Hepatocyte (in vitro differentiated cells): ENCODE measurements around the gene RASSF8. TPM values are rescaled to one million over a fixed set of nuclear protein-coding genes. Genes with fewer than 3 reads are reported as not detected.

ENCODE experiments used
- DNase-seq: peaks from one replicate; pipeline ENCODE4 v3.0.0-alpha.2; 2016; ENCODE audit warnings: low spot score
- H2AFZ ChIP-seq: fragments of 200-600 bp; sonication (generic); 2 replicates; pipeline ENCODE4 v1.6.0; 2016; ENCODE audit warnings: antibody characterized with exemption, mild to moderate bottlenecking
- H3K27ac ChIP-seq: fragments of 200-600 bp; sonication (generic); 2 replicates; pipeline ENCODE4 v1.5.1; 2016; ENCODE audit warnings: mild to moderate bottlenecking
- H3K27me3 ChIP-seq: fragments of 200-600 bp; sonication (generic); 2 replicates; pipeline ENCODE4 v1.6.1; 2016
- H3K36me3 ChIP-seq: fragments of 200-600 bp; sonication (generic); replicated peaks from 2 replicates; pipeline ENCODE4 v1.5.1; 2016; ENCODE audit warnings: low read depth; ENCODE audit not compliant: insufficient read depth
- H3K4me1 ChIP-seq: fragments of 200-600 bp; sonication (generic); 2 replicates; pipeline ENCODE4 v1.5.1; 2016; ENCODE audit warnings: mild to moderate bottlenecking, moderate library complexity; ENCODE audit not compliant: insufficient read depth
- H3K4me2 ChIP-seq: fragments of 200-600 bp; sonication (generic); 2 replicates; pipeline ENCODE4 v1.6.0; 2016
- H3K4me3 ChIP-seq: fragments of 200-600 bp; sonication (generic); 2 replicates; pipeline ENCODE4 v1.5.1; 2016; ENCODE audit warnings: mild to moderate bottlenecking
- H3K79me2 ChIP-seq: fragments of 200-600 bp; sonication (generic); 2 replicates; pipeline ENCODE4 v1.6.0; 2017; ENCODE audit warnings: mild to moderate bottlenecking
- H3K9me2 ChIP-seq: fragments of 200-600 bp; sonication (generic); replicated peaks from 2 replicates; pipeline ENCODE4 v1.6.0; 2017; ENCODE audit warnings: mild to moderate bottlenecking; ENCODE audit not compliant: insufficient read depth
- H3K9me3 ChIP-seq: fragments of 200-600 bp; sonication (generic); 2 replicates; pipeline ENCODE4 v1.5.1; 2016; ENCODE audit warnings: low read depth, mild to moderate bottlenecking
- H4K20me1 ChIP-seq: fragments of 200-600 bp; sonication (generic); 2 replicates; pipeline ENCODE4 v1.6.0; 2016; ENCODE audit warnings: mild to moderate bottlenecking; ENCODE audit not compliant: insufficient read depth, poor library complexity, severe bottlenecking
- CTCF ChIP-seq: fragments of 200-600 bp; sonication (generic); IDR thresholded peaks from 2 replicates; pipeline ENCODE4 v1.5.1; 2016; ENCODE audit warnings: antibody characterized with exemption, mild to moderate bottlenecking; ENCODE audit not compliant: poor library complexity
- EZH2 ChIP-seq: fragments of 200-600 bp; sonication (generic); IDR thresholded peaks from 2 replicates; pipeline ENCODE4 v1.6.1; 2016; ENCODE audit warnings: antibody characterized with exemption, mild to moderate bottlenecking, borderline replicate concordance
- EZH2phosphoT487 ChIP-seq: fragments of 200-600 bp; sonication (generic); IDR thresholded peaks from one replicate; pipeline ENCODE4 v1.6.1; 2018; ENCODE audit warnings: antibody characterized with exemption, mild to moderate bottlenecking, low read depth, moderate library complexity; ENCODE audit not compliant: unreplicated experiment, severe bottlenecking
- WGBS: methylation state at CpG from one replicate; pipeline ENCODE4 v1.1.6; 2016; ENCODE audit warnings: low lambda C conversion rate; ENCODE audit errors: missing lambda C conversion rate; 5-methylcytosine and 5-hydroxymethylcytosine counted together
- polyA plus RNA-seq: library from polyadenylated mRNA; unstranded; fragments of >200 nt; fragmentation: Nextera tagmentation; extraction: Ambion mirVana; gene quantifications from 2 replicates; pipeline ENCODE4 v1.2.1, GENCODE V29; 2016
- total RNA-seq: library from RNA; depleted of rRNA; stranded (reverse); fragments of >200 nt; gene quantifications from 2 replicates; pipeline ENCODE4 v1.2.3, GENCODE V29; 2014

RASSF8 gene
- total and polyA plus RNA-seq, 2 experiments from 2014 or later: 24.6 to 46.2 TPM

- H3K27ac ChIP-seq: no peak overlapping the region
Measured at GRCh38 chr12:25975179-25975578, 16.7 kb downstream of the RASSF8 start.

GRCh38 chr12:25975682-25976081 lies 17.2 kb downstream of the RASSF8 start:
- 100% methylated on average over 2 of the region's 2 CpGs for WGBS
- Histone ChIP-seq H3K79me2 (peaks cover 100% of the 10 kb centered on the region), H3K4me2 (no peak overlapping the region), H3K4me3 (no peak overlapping the region), H3K27ac (no peak overlapping the region), H3K36me3 (no peaks in the 10 kb centered on the region), H2AFZ (no peak overlapping the region), H3K9me2 (no peaks in the 10 kb centered on the region), H3K9me3 (no peaks in the 10 kb centered on the region), H3K4me1 (peaks cover 12% of the 10 kb centered on the region), H4K20me1 (peaks cover 59% of the 10 kb centered on the region), H3K27me3 (no peaks in the 10 kb centered on the region)
- TF ChIP-seq EZH2phosphoT487 (no peak), EZH2 (no peak), CTCF (no peak)
- no peak for DNase-seq

More at GRCh38 chr12:25975179-25975578, 16.7 kb downstream of the RASSF8 start:
- Histone ChIP-seq H3K9me3 (no peaks in the 10 kb centered on the region), H3K4me3 (no peak overlapping the region), H2AFZ (no peak overlapping the region), H3K27me3 (no peaks in the 10 kb centered on the region), H3K79me2 (peaks cover 100% of the 10 kb centered on the region), H3K4me1 (peaks cover 12% of the 10 kb centered on the region), H3K4me2 (no peak overlapping the region), H4K20me1 (peaks cover 64% of the 10 kb centered on the region), H3K9me2 (no peaks in the 10 kb centered on the region), H3K36me3 (no peaks in the 10 kb centered on the region)
- 86% methylated on average over 3 of the region's 3 CpGs for WGBS
- no peak for DNase-seq
- TF ChIP-seq EZH2phosphoT487 (no peak), EZH2 (no peak), CTCF (no peak)

GRCh38 chr12:25976289-25976688 lies 17.8 kb downstream of the RASSF8 start:
- H3K79me2 ChIP-seq: peaks cover 99% of the 10 kb centered on the region
- H4K20me1 ChIP-seq: peaks cover 53% of the 10 kb centered on the region
- no peak overlapping the region for H2AFZ ChIP-seq
- 97% methylated on average over 4 of the region's 4 CpGs for WGBS
- no peaks in the 10 kb centered on the region for H3K9me3 ChIP-seq
- no peak for DNase-seq
- no peaks in the 10 kb centered on the region for H3K36me3 ChIP-seq
- TF ChIP-seq CTCF (no peak), EZH2 (no peak), EZH2phosphoT487 (no peak)
- H3K27me3 ChIP-seq: no peaks in the 10 kb centered on the region
- H3K27ac ChIP-seq: no peak overlapping the region
- H3K4me3 ChIP-seq: no peak overlapping the region
- no peak overlapping the region for H3K4me2 ChIP-seq
- peaks cover 7% of the 10 kb centered on the region for H3K4me1 ChIP-seq
- no peaks in the 10 kb centered on the region for H3K9me2 ChIP-seq

- Histone ChIP-seq H2AFZ (no peak overlapping the region), H3K27me3 (no peaks in the 10 kb centered on the region), H3K4me3 (no peak overlapping the region), H3K79me2 (peaks cover 98% of the 10 kb centered on the region), H3K4me2 (no peak overlapping the region), H3K9me2 (no peaks in the 10 kb centered on the region), H3K9me3 (no peaks in the 10 kb centered on the region), H3K36me3 (no peaks in the 10 kb centered on the region), H3K27ac (no peak overlapping the region), H3K4me1 (peaks cover under 1% of the 10 kb centered on the region), H4K20me1 (peaks cover 46% of the 10 kb centered on the region)
- no peak for DNase-seq
- 89% methylated on average over 5 of the region's 5 CpGs for WGBS
- no peak for TF ChIP-seq EZH2
- no peak for TF ChIP-seq CTCF
- no peak for TF ChIP-seq EZH2phosphoT487
Measured at GRCh38 chr12:25977047-25977446, 18.6 kb downstream of the RASSF8 start.
